ENCODE measurements around the gene LMF2. TPM values are rescaled to one million over a fixed set of nuclear protein-coding genes. Genes with fewer than 3 reads are reported as not detected.

Gene LMF2
- total RNA-seq, 2 experiments from 2014 or later, result 107 to 114 TPM

- Mint-ChIP-seq H3K4me3 (peak overlapping the region; percentile 91), H3K27me3 (no peaks in the 10 kb centered on the region), H3K9me3 (no peaks in the 10 kb centered on the region), H3K27ac (peak overlapping the region; percentile 89), H3K4me1 (ENCODE audit: low read depth) (peaks cover 28% of the 10 kb centered on the region), H3K36me3 (ENCODE audit: low read depth) (peaks cover 45% of the 10 kb centered on the region)
- Histone ChIP-seq H3K4me3 (ENCODE audit: low read length) (peak overlapping the region; percentile 70), H3K27me3 (ENCODE audit: control insufficient read depth in 1 of 2, insufficient read depth in 2 of 2, low read length in 2 of 2) (no peaks in the 10 kb centered on the region), H3K4me1 (ENCODE audit: insufficient read depth, low read length) (peaks cover 44% of the 10 kb centered on the region), H3K9me3 (ENCODE audit: control insufficient read depth in 1 of 2, insufficient read depth in 1 of 2, low read length in 2 of 2) (no peaks in the 10 kb centered on the region), H3K27ac (ENCODE audit: low read depth in 1 of 2, low read length in 2 of 2) (no peak overlapping the region), H3K36me3 (ENCODE audit: insufficient read depth, low read length) (peaks cover 40% of the 10 kb centered on the region)
- ChIA-PET POLR2A (interaction anchor here (1.7 to 6.7 kb wide), 7 partner anchors 14 to 97 kb away, joined by 7 to 258 read pairs (median 71); partner anchors contain the start of genes KLHDC7B, LMF2, NCAPH2 and SYCE3), CTCF (interaction anchor here (5.2 kb wide), 1 partner anchor 40 kb away, joined by 70 read pairs; the partner anchor contains the start of gene SYCE3)
- ATAC-seq (ENCODE audit: poor library complexity), result no peak
- DNase-seq, result peak in 2 of 14 experiments; percentile 26 to 47
- intact Hi-C loops (cut with DNase I, micrococcal nuclease), result loop anchor here in 1 of 2 experiments (2.0 kb wide), 1 partner anchor 15 kb away; the partner anchor contains the start of gene NCAPH2
- TF ChIP-seq CTCF (IDR thresholded peaks at IDR 0.05), result no peak
Observed at GRCh38 chr22:50523806-50524675, 16.5 kb upstream of the LMF2 start.

- no peak overlapping the region for H3K4me3 ChIP-seq (ENCODE audit: low read length)
- peaks cover 50% of the 10 kb centered on the region for H3K36me3 Mint-ChIP-seq (ENCODE audit: low read depth)
- H3K27me3 ChIP-seq (ENCODE audit: control insufficient read depth in 1 of 2, insufficient read depth in 2 of 2, low read length in 2 of 2), result no peaks in the 10 kb centered on the region
- intact Hi-C loops (cut with DNase I, micrococcal nuclease), result no loop called here
- H3K27ac ChIP-seq (ENCODE audit: low read depth in 1 of 2, low read length in 2 of 2), result no peak overlapping the region
- ChIA-PET CTCF (no interaction called here), POLR2A (interaction anchor here (1.0 to 3.2 kb wide), 2 partner anchors 15 to 16 kb away, joined by 5 to 250 read pairs; partner anchors contain the start of genes LMF2 and NCAPH2)
- H3K36me3 ChIP-seq (ENCODE audit: insufficient read depth, low read length), result peaks cover 46% of the 10 kb centered on the region
- no peak for DNase-seq
- no peaks in the 10 kb centered on the region for H3K27me3 Mint-ChIP-seq
- no peaks in the 10 kb centered on the region for H3K9me3 ChIP-seq (ENCODE audit: control insufficient read depth in 1 of 2, insufficient read depth in 1 of 2, low read length in 2 of 2)
- H3K27ac Mint-ChIP-seq, result peak overlapping the region; percentile 24
- TF ChIP-seq CTCF (IDR thresholded peaks at IDR 0.05), result no peak
- no peaks in the 10 kb centered on the region for H3K9me3 Mint-ChIP-seq
- peak overlapping the region; percentile 91 for H3K4me3 Mint-ChIP-seq
- peaks cover 25% of the 10 kb centered on the region for H3K4me1 Mint-ChIP-seq (ENCODE audit: low read depth)
- no peak for ATAC-seq (ENCODE audit: poor library complexity)
- peaks cover 38% of the 10 kb centered on the region for H3K4me1 ChIP-seq (ENCODE audit: insufficient read depth, low read length)
Observed at GRCh38 chr22:50523458-50523805, 15.9 kb upstream of the LMF2 start.

- H3K27me3 Mint-ChIP-seq, result no peaks in the 10 kb centered on the region
- ChIA-PET CTCF (no interaction called here), POLR2A (interaction anchor here (1.0 kb wide), 1 partner anchor 15 kb away, joined by 5 read pairs; the partner anchor contains the start of gene LMF2)
- ATAC-seq (ENCODE audit: poor library complexity), result no peak
- no peaks in the 10 kb centered on the region for H3K9me3 Mint-ChIP-seq
- peaks cover 55% of the 10 kb centered on the region for H3K36me3 Mint-ChIP-seq (ENCODE audit: low read depth)
- no peaks in the 10 kb centered on the region for H3K27me3 ChIP-seq (ENCODE audit: control insufficient read depth in 1 of 2, insufficient read depth in 2 of 2, low read length in 2 of 2)
- H3K36me3 ChIP-seq (ENCODE audit: insufficient read depth, low read length), result peaks cover 51% of the 10 kb centered on the region
- DNase-seq, result peak in 1 of 14 experiments; percentile 35
- intact Hi-C loops (cut with DNase I, micrococcal nuclease), result no loop called here
- H3K9me3 ChIP-seq (ENCODE audit: control insufficient read depth in 1 of 2, insufficient read depth in 1 of 2, low read length in 2 of 2), result no peaks in the 10 kb centered on the region
- H3K27ac ChIP-seq (ENCODE audit: low read depth in 1 of 2, low read length in 2 of 2), result no peak overlapping the region
- no peak for TF ChIP-seq CTCF (IDR thresholded peaks at IDR 0.05)
- no peak overlapping the region for H3K4me3 ChIP-seq (ENCODE audit: low read length)
- H3K4me3 Mint-ChIP-seq, result peak overlapping the region; percentile 51
- H3K4me1 ChIP-seq (ENCODE audit: insufficient read depth, low read length), result peaks cover 33% of the 10 kb centered on the region
- H3K4me1 Mint-ChIP-seq (ENCODE audit: low read depth), result peaks cover 21% of the 10 kb centered on the region
- peak overlapping the region; percentile 24 for H3K27ac Mint-ChIP-seq
Observed at GRCh38 chr22:50522806-50523438, 15.4 kb upstream of the LMF2 start.
